DOHH2 (cell line): Measurements from ENCODE around the gene TNXB.

Experiments used
- CTCF ChIP-seq: fragments of 200-600 bp; sonication (generic); IDR thresholded peaks from one replicate; pipeline ENCODE4 v1.5.1; 2014; ENCODE audit warnings: antibody characterized with exemption, mild to moderate bottlenecking, low read depth, low read length; ENCODE audit not compliant: poor library complexity, severe bottlenecking
- EZH2phosphoT487 ChIP-seq: fragments of 200-600 bp; sonication (generic); IDR thresholded peaks from 2 replicates; pipeline ENCODE4 v1.6.1; 2017; ENCODE audit warnings: borderline replicate concordance, mild to moderate bottlenecking, antibody characterized with exemption, low read length, moderate library complexity, mixed read lengths

GRCh38 chr6:32111424-32112066 lies 2.4 kb upstream of the TNXB start:
- no peak for TF ChIP-seq CTCF
- no peak for TF ChIP-seq EZH2phosphoT487
